D721Med (cell line): Measurements from ENCODE around the gene DOCK6.

Experiments used
- DNase-seq: peaks from one replicate; pipeline ENCODE4 v3.0.0; 2011; ENCODE audit warnings: low spot score; ENCODE audit not compliant: insufficient read length
- FAIRE-seq: peaks from 2 replicates; lab custom pipeline; 2011; peaks lifted over from hg19 to GRCh38; lab: Jason Lieb, UNC
- TF ChIP-seq, protein P1 (sequence below): IDR thresholded peaks from 2 replicates; pipeline ENCODE4 v1.5.1; 2012; ENCODE audit warnings: mild to moderate bottlenecking, control low read depth; ENCODE audit not compliant: insufficient read depth; ENCODE audit errors: missing control alignments

The DOCK6 gene

DNA sequence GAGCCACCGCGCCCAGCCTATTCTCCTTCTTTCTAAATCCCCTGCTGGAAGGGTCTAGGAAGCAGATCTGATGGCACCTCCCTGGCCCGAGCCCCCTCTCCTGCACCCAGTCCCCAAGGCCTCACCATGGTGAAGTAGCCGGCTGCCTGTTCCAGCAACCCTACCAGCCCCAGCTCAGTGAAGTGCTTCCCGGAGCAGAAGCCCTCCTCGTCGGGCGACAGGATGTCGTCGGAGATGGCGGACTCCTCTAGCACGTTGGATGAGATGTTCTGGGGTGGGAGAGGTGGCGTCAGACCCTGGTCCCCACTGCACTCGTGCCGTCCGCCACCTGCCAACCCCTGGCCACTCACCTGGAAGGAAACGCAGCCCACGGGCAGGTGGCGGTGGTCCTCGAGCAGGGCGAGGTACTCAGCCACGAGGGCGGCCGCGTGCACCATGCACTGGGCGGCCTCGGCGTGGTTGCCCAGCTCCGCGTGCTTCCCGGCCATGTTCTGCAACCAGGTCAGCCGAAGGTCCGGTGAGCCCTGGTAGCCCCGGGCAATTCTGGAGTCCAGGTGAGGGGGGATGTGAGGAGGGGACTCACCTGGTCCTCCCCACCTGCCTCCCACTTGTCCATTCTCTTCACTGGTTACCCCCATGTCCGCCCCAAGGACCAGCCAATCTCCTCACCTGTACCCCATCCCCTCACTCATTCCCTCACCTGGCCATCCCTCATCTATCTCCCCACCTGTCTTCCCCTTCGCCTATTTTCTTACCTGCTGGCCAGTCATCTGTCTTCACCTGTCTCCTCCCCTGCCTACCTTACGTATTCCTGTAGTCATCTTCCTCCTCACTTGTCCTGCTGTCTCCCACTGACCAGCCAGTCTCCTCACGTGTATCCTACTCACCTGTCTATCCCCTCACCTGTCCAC, 53.5 kb downstream of the DOCK6 start:
- DNase-seq (no peak), FAIRE-seq (no peak)
- TF ChIP-seq, protein P1, sequence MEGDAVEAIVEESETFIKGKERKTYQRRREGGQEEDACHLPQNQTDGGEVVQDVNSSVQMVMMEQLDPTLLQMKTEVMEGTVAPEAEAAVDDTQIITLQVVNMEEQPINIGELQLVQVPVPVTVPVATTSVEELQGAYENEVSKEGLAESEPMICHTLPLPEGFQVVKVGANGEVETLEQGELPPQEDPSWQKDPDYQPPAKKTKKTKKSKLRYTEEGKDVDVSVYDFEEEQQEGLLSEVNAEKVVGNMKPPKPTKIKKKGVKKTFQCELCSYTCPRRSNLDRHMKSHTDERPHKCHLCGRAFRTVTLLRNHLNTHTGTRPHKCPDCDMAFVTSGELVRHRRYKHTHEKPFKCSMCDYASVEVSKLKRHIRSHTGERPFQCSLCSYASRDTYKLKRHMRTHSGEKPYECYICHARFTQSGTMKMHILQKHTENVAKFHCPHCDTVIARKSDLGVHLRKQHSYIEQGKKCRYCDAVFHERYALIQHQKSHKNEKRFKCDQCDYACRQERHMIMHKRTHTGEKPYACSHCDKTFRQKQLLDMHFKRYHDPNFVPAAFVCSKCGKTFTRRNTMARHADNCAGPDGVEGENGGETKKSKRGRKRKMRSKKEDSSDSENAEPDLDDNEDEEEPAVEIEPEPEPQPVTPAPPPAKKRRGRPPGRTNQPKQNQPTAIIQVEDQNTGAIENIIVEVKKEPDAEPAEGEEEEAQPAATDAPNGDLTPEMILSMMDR: no peak

DNA sequence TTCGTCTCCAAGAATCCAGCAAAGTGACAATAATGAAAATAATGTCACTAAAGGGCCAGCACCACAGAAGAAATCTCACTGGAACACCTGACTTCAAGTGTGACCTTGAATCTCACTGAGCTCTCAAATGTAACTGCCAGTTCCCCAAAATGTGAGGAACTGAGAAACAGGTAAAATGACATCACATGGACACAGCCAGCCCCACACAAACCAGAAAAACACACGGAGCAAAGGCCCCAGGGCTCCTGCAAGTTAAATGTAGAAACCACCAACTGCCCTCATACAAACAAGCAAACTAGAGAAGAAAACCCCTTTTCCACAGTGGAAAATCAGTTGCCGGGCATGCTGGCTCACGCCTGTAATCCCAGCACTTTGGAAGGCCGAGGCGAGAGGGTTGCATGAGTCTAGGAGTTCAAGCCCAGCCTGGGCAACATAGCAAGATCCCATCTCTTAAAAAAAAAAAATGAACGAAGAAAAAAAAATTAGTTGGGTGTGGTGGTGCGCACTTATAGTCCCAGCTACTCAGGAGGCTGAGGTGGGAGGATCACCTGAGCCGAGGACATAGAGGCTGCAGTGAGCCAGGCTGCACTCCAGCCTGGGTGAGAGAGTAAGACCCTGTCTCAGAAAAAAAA, 56.3 kb downstream of the DOCK6 start:
- TF ChIP-seq, protein P1: no peak
- FAIRE-seq: no peak
- DNase-seq: no peak

DNA sequence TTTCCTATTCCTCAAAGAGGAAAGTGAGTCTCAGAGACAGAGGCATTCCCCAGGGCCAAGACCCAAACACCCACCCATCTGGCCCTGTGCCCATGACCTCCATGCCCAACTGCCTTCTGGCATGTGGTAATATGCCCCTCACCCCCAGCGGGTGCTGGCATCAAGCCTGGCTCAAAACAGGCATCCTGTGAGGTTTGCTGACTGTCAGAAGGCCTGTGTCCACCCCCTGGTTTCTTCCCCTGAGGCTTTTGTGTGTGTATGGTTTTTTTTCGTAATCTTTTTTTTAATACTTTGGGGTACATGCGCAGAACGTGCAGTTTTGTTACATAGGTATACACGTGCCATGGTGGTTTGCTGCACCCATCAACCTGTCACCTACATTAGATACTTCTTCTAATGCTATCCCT, 57.4 kb downstream of the DOCK6 start:
- TF ChIP-seq, protein P1: no peak
- no peak for FAIRE-seq

DNA sequence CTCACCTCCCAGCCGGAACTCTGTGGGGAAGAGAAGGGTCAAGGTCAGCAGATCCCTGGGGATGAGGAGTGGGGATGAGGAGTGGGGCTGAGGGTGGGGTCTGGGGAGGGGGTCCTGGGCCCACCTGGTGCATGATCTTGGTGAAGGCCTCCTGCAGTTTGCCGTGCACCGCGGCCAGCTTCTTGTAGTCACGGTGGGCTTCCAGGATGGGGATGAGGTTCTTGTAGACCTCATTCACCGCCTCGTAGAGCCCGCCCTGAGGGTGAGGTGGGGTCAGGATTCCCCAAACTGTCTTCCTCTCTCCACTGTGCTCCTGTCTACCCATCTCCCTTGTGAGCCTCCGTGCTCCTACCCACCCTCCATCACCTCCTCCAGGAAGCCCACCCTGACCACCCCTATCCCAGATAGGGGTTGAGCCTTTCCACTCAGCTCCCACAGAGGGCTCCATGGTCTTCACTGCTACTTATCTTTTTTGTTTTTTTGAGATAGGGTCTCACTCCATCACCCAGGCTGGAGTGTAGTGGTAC, 58.2 kb downstream of the DOCK6 start:
- DNase-seq (no peak), FAIRE-seq (no peak)
- TF ChIP-seq, protein P1: no peak

More for the DNA sequence above, 57.4 kb downstream of the DOCK6 start:
- DNase-seq: no peak

DNA sequence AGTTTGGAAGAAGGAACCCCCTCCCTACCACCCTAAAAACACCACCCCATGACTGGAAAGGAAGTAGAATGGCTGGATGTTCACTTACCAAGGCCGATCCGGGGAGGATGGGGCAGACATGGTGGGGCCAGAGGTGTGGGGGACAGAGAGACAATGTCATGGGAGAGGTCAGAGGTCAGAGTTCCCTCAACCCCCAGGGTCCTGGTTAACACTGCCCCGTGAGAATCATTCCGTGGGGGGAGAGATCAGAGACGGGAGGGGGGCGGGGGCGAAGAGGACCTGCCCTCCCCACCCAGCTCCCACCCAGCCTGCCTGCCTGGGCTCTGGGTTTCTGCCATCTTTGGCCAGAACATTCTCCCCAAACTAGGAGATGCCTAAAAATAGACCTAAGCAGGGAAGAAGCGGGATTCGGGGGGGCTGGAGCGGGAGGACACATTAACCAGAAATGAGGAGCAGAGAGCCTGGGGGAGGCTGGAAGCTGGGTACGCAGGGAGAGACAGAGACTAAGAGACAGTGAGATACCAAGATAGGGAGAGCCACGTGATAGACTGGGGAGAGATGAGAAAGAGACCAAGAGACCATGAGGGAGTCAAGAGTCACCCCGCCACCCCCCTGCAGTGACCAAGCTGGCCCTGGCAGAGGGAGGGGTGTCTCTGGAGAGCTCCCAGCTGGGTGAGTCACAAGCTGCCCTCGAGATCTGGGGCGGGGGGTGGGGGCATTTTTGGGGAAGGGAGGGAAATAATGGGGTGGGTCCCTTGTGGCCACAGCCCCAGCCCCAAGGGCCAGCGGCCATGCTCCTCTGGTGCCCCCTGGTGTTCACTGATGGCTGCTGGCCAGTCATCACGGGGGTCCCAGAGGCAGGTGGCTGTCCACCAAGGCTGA, 58.9 kb downstream of the DOCK6 start:
- TF ChIP-seq, protein P1: peak; percentile 67
- DNase-seq: peak; percentile 83
- FAIRE-seq: no peak

DNA sequence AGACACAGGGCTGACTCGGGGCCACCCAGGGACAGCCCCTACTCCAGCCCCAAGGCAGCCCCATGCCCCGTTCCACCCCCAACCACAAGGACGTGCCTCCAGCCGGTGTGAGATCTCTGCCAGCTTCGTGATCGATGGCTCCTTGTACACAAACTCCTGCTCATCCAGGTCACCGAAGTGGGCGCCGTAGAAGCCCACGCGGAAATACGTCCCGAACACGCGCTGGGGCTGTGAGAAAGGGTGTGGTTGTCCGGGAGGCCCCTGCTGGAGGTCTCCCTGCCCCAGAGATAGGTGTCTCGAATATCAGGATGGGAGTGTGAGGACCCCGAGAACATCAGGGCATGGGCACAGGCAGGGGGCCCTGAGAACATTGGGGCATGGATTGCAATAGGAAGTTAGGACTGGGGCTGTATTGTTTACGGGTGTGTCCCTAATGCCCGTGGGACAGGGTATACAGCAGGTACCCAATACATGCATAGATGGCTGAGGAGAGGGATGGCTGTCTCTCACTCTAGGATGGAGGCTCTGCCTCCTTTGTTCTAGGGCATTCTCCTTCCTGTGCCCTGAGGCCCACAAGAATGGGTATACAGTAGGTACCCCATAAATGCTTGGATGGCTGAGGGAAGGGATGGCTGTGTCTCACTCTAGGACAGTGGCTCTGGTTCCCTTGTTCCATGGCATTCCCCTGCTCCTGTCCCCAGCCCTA, 59.7 kb downstream of the DOCK6 start:
- DNase-seq (no peak), FAIRE-seq (no peak)
- TF ChIP-seq, protein P1: no peak
